ENCODE measurements around the gene TMEM221.

DNA sequence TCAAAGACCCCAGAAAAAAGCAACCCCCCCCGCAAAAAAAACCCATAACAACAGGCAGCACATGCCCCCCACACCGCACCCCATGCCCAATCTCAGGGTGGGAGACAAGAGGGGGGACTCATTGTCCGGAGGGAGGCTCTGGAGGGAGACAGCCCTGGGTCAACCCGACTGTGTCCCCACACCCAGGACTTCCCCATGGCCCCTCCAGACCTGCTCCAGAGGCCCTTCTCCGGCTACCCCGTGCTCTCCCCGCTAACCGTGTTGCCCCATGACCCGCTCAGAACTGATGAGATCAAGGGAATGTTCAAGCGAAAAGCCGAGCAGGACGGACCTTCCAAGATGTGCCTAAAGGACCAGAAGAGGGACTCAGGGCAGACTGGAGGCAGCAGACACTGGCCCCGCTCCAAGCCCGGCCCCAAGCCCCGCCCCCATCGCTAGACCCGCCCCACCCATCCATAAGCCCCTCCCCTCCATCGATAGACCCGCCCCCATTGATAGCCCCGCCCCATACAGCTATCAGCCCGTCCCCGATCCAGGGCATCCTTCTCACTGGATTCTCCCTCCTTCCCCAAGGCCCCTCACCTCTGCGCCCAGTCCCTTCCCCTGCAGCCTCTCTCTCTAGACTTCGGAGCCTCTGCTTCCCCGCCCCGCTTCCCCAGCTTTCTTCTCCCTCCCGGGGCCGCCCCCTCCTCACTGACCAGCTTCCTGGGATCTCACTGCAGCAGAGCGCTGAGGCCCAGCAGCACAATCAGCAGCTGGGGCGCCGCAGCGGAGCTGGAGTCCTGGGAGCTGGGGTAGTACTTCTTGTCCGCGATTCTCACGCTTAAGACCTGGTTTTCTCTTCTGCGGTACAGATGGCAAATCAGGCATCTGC is 45.2 kb downstream of the TMEM221 start:
- TF ChIP-seq RAD21 (CRISPR knock-in tag; conservative IDR thresholded peaks at IDR 0.05 in 1 of 2, IDR thresholded peaks at IDR 0.05 in 1 of 2) (no peak), BMI1 (IDR thresholded peaks at IDR 0.05; ENCODE audit: low read length) (no peak), EZH2 (IDR thresholded peaks at IDR 0.05; ENCODE audit: borderline replicate concordance, low read depth, low read length) (no peak), SRSF9 (IDR thresholded peaks at IDR 0.05; ENCODE audit: borderline replicate concordance, low read depth, low read length) (no peak), ILF3 (IDR thresholded peaks at IDR 0.05; ENCODE audit: borderline replicate concordance) (no peak), ZNF274 (IDR thresholded peaks at IDR 0.05; ENCODE audit: borderline replicate concordance, low read depth, low read length) (no peak)
- TF ChIP-seq, protein P1, sequence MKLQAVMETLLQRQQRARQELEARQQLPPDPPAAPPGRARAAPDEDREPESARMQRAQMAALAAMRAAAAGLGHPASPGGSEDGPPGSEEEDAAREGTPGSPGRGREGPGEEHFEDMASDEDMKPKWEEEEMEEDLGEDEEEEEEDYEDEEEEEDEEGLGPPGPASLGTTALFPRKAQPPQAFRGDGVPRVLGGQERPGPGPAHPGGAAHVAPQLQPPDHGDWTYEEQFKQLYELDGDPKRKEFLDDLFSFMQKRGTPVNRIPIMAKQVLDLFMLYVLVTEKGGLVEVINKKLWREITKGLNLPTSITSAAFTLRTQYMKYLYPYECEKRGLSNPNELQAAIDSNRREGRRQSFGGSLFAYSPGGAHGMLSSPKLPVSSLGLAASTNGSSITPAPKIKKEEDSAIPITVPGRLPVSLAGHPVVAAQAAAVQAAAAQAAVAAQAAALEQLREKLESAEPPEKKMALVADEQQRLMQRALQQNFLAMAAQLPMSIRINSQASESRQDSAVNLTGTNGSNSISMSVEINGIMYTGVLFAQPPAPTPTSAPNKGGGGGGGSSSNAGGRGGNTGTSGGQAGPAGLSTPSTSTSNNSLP (IDR thresholded peaks at IDR 0.05; ENCODE audit: borderline replicate concordance, low read depth, low read length): no peak

Data from K562 (cell line).